KOPT-K1 (cell line): ENCODE data around the gene MRTFB.
"Not testable (repeated sequence)": the region's sequence is repeated elsewhere in the genome, so short reads cannot be mapped to it uniquely, and the experiment has no call there.

ENCODE experiments used
- H3K27ac ChIP-seq: fragments of 200-600 bp; sonication (generic); 2 replicates; pipeline ENCODE4 v1.5.1; 2016; ENCODE audit warnings: antibody characterized with exemption, mild to moderate bottlenecking, low read depth, low read length; ENCODE audit not compliant: poor library complexity, severe bottlenecking
- H3K36me3 ChIP-seq: fragments of 200-600 bp; sonication (generic); 2 replicates; pipeline ENCODE4 v1.5.1; 2017; ENCODE audit warnings: antibody characterized with exemption, mild to moderate bottlenecking, low read length, moderate library complexity; ENCODE audit not compliant: insufficient read depth
- H3K9me3 ChIP-seq: fragments of 200-600 bp; sonication (generic); 2 replicates; pipeline ENCODE4 v1.5.1; 2017; ENCODE audit warnings: antibody characterized with exemption, low read length, mild to moderate bottlenecking; ENCODE audit not compliant: insufficient read depth, poor library complexity, severe bottlenecking

The MRTFB gene

GRCh38 chr16:14070877-14071575 is at the start of gene MRTFB:
Gene MRTFB (plus strand): TSS chr16:14071319. CDS start chr16:14140607, 69,288 bp downstream.
- H3K36me3 ChIP-seq = peaks cover 6% of the 10 kb centered on the region; the same call in 1 of the 2 replicates
- no peaks in the 10 kb centered on the region for H3K9me3 ChIP-seq
- peak within 1 kb of the TSS; percentile 77 for H3K27ac ChIP-seq

- not testable (repeated sequence) for H3K36me3 ChIP-seq, H3K27ac ChIP-seq, H3K9me3 ChIP-seq
Measured at GRCh38 chr16:14023526-14023925, 47.6 kb upstream of the MRTFB start.

- peaks cover 7% of the 10 kb centered on the region for H3K9me3 ChIP-seq
- no peaks in the 10 kb centered on the region for H3K36me3 ChIP-seq
- H3K27ac ChIP-seq = no peak overlapping the region
Measured at GRCh38 chr16:14024283-14024682, 46.8 kb upstream of the MRTFB start.

GRCh38 chr16:14026572-14027285 is 44.4 kb upstream of the MRTFB start:
- Histone ChIP-seq H3K27ac (no peak overlapping the region), H3K9me3 (peaks cover 7% of the 10 kb centered on the region), H3K36me3 (no peaks in the 10 kb centered on the region)

GRCh38 chr16:14028202-14028601 is 42.9 kb upstream of the MRTFB start:
- Histone ChIP-seq H3K36me3 (no peaks in the 10 kb centered on the region), H3K27ac (no peak overlapping the region), H3K9me3 (peaks cover 7% of the 10 kb centered on the region)

GRCh38 chr16:14029658-14030057 is 41.5 kb upstream of the MRTFB start:
- no peaks in the 10 kb centered on the region for H3K36me3 ChIP-seq
- peaks cover 7% of the 10 kb centered on the region for H3K9me3 ChIP-seq
- no peak overlapping the region for H3K27ac ChIP-seq

- H3K9me3 ChIP-seq = no peaks in the 10 kb centered on the region
- no peak overlapping the region for H3K27ac ChIP-seq
Measured at GRCh38 chr16:14035092-14035491, 36.0 kb upstream of the MRTFB start.

GRCh38 chr16:14036889-14037288 is 34.2 kb upstream of the MRTFB start:
- no peaks in the 10 kb centered on the region for H3K9me3 ChIP-seq
- H3K27ac ChIP-seq = no peak overlapping the region
- H3K36me3 ChIP-seq = no peaks in the 10 kb centered on the region

More at GRCh38 chr16:14035092-14035491, 36.0 kb upstream of the MRTFB start:
- no peaks in the 10 kb centered on the region for H3K36me3 ChIP-seq

GRCh38 chr16:14037960-14038359 is 33.2 kb upstream of the MRTFB start:
- Histone ChIP-seq H3K27ac (no peak overlapping the region), H3K9me3 (no peaks in the 10 kb centered on the region), H3K36me3 (no peaks in the 10 kb centered on the region)

- Histone ChIP-seq H3K27ac (no peak overlapping the region), H3K9me3 (no peaks in the 10 kb centered on the region), H3K36me3 (no peaks in the 10 kb centered on the region)
Measured at GRCh38 chr16:14041164-14041563, 30.0 kb upstream of the MRTFB start.

- Histone ChIP-seq H3K27ac (no peak overlapping the region), H3K9me3 (no peaks in the 10 kb centered on the region), H3K36me3 (no peaks in the 10 kb centered on the region)
Measured at GRCh38 chr16:14042706-14043105, 28.4 kb upstream of the MRTFB start.

- no peaks in the 10 kb centered on the region for H3K36me3 ChIP-seq
- H3K27ac ChIP-seq = no peak overlapping the region
- no peaks in the 10 kb centered on the region for H3K9me3 ChIP-seq
Measured at GRCh38 chr16:14043278-14043677, 27.8 kb upstream of the MRTFB start.

- Histone ChIP-seq H3K27ac (no peak overlapping the region), H3K9me3 (no peaks in the 10 kb centered on the region), H3K36me3 (no peaks in the 10 kb centered on the region)
Measured at GRCh38 chr16:14043793-14044192, 27.3 kb upstream of the MRTFB start.

- not testable (repeated sequence) for H3K9me3 ChIP-seq, H3K27ac ChIP-seq, H3K36me3 ChIP-seq
Measured at GRCh38 chr16:14047121-14047859, 23.8 kb upstream of the MRTFB start.

GRCh38 chr16:14050291-14051027 is 20.7 kb upstream of the MRTFB start:
- Histone ChIP-seq H3K27ac (no peak overlapping the region), H3K36me3 (no peaks in the 10 kb centered on the region), H3K9me3 (no peaks in the 10 kb centered on the region)
